Subcutaneous adipose tissue (tissue), 4 donors: ENCODE data around the gene AGBL1. TPM values are rescaled to one million over a fixed set of nuclear protein-coding genes. Genes with fewer than 3 reads are reported as not detected.

Experiments
- CTCF ChIP-seq: fragments of 450-650 bp; IDR thresholded peaks from one replicate; pipeline ENCODE4 v1.5.1; 2016; ENCODE audit warnings: low read depth, mild to moderate bottlenecking, control low read depth, antibody characterized with exemption, moderate library complexity
- total RNA-seq, 4 donors: library from RNA; depleted of rRNA; stranded (reverse); fragments of >200 nt; gene quantifications; one replicate each; pipeline ENCODE4 v1.1.0, GENCODE V29; 2016

Gene AGBL1
- total RNA-seq, 4 donors from 2014 or later: not detected

DNA sequence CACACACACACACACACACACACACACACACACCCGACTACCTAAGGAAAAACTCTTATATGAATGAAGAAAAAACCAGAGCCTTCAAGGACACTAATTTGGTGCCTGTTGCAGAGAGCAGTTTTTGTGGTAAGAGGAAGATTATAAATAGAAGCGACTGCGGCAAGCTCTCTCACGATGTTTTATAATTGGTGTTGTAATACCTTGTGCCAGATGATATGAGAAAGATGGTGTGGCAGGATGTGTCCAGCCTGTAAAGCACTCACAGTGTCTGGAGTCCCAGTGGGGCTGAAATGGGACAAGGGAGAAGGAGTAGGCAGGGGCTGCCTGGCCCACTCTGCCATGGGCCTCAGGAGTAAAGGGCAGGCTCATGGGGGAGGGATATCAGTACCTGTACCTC is 839.9 kb downstream of the AGBL1 start:
- TF ChIP-seq CTCF: no peak

GRCh38 chr15:86929461-86929860 is 849.8 kb downstream of the AGBL1 start:
- no peak for TF ChIP-seq CTCF

DNA sequence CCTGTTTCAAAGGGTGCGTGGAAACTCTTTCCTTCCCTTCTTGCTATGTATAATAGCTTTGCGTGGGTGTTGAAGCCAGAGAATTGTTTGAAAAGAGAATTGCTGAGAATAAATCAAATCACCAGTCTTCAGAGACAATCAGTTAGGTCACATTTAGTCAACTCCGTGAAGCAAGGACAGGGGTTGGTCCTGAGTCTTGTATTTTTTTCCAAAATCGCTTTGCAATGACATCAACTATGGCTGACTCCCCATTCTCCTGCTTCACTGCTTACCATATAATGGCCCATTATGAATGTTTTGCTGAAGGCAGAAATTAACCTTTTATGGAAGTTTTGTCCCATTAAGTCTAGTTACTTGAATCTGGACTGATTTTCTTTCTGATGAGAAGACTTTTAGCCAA is 852.8 kb downstream of the AGBL1 start:
- no peak for TF ChIP-seq CTCF

- no peak for TF ChIP-seq CTCF
These were observed 856.2 kb downstream of the AGBL1 start for GRCh38 chr15:86935841-86936240.

- no peak for TF ChIP-seq CTCF
These were observed 862.6 kb downstream of the AGBL1 start for GRCh38 chr15:86942285-86942684.

DNA sequence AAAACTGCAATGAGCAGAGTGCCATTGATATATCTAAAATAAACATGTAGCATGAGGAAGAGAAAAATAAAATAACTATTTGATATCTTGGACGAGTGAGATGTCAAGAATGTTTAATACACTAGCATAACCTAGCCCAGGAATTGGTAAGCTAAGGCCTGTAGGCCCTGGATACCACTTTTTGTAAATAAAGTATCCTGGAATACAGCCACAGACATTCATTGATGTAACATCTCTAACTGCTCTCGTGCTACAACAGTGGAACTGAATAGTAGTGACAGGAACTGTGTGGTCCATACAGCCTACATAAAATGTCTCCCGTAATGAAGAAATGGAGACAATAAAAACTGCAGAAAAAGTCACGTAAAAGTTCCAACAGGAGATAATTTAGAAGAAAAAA is 869.0 kb downstream of the AGBL1 start:
- TF ChIP-seq CTCF: no peak

DNA sequence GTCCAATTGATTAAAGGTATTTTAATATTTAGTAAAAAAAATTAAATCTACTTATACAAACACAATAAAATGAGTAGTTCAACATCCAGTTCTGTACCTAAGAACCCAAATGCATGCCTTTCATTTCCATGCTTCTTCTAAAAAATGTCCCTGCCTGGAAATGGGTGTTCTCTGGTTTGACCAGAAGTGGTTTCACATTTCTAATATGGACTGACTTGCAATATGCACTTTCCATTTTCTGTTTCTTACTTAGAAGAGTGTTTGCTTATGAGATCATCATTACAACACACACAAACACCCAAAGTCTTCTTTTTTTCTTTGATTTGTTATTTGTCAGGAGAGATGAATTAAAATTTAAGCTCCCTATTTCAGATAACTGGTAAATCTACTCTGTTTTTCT is 879.6 kb downstream of the AGBL1 start:
- TF ChIP-seq CTCF: no peak
